IPS-NIHi7 (cell line): ENCODE data around the gene KLF6.

Experiments used
- DNase-seq: peaks from one replicate; pipeline ENCODE4 v3.0.0; 2012; ENCODE audit warnings: mixed read lengths; ENCODE audit errors: extremely low spot score

KLF6 gene

DNA sequence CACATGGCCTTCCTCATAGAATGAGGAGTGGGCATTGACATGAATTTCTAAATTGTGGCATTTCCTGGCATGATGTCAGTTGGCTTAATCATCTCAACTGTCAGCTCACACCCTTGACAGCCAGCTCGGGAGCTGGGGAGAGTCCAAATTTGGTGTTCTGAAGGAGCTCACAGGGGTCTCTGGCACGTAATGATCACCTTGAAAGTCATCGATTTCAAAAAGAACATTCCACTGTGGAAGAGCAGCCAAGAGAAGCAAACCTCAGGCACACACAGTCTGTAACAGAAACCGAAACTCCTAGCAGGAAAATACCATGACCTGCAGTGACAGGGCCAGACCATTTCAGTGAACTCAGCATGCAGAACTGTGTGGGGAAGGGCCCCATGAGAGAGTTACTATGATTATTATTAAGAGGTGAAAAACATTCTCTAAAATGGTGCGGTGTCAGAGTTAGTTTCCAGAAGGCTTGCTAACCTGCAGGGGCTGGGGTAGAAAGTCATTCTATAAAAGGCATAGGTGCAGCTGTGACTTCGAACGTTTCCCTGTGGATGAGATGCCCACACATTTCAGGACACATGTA is 26.4 kb upstream of the KLF6 start:
- no peak for DNase-seq

DNA sequence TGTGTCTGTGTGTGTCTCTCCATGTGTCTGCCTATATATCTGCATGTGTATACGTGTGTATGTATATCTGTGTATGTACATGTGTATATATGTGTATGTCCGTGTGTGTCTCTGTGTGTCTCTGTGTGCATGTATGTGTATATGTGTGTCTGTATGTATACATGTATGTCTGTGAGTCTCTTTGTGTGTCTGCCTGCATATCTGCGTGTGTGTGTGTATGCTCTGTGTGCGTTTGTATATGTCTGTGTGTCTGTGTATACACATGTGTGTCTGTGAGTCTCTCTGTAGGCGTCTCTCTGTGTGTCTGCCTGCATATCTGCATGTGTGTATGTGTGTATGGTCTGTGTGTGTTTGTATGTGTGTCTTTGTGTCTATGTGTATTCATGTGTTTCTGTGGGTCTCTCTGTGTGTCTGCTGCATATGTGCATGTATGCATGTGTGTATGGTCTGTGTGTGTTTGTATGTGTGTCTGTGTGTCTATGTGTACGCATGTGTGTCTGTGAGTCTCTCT is 23.7 kb upstream of the KLF6 start:
- no peak for DNase-seq

DNA sequence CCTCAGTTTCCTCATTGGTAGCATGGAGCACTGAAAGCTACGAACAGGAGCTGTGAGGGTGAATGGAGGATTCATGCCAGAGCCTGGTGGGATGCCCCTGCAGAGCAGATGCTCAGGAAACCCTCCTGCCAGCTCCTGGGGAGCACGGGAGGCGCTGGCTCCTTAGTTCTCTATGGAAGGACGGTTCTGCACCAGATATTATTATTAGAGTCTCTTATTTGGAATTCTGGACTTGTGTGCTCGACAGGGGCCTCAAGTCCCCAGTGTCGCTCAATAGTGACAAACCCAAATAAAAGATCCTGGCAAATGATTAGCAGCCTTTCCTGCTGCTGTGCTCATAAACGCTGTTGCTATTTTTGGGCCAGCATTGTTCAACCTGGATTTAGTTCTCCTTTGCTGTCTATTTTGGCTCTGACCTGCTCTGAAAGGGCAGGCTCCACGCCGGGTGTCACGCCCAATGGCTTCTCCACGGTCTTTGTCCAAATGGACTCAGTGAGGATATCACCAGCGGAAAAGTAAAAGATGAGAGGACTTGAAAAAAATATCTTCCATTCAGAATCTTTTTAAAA is 23.0 kb upstream of the KLF6 start:
- no peak for DNase-seq

DNA sequence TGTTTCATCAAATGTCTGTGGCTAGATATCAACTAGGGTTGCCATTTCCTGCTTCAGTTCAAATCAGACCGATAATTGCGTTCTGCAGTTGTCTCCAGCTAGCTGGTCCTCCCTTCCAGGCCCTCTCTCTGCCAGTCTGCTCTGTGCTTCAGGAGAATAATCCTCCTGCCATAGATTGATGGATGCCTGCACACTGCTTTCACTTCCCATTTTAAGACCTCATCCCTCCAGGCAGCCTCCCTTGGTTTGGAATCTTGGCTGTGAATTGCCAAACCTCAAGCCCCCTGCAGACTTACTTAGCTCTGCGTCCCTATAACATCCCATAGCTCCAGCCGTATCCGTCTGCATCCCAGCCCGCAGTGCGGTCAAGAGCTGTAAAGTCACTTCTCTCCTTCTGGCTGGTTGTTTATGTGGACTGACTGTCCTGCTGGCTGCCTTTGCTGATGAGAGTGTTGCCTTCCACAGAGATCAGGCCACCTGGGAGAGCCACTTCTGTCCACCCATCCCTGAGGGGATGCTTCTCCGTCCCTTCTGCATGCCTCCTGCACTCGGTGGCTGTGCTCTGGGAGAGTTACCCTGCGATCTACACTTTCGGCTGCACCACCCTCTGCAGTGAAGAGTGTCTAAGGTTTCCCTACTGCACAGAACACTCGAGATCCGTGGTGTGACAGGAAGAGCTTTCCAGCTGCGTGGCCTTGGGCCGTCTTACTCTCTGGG is 22.4 kb upstream of the KLF6 start:
- no peak for DNase-seq

DNA sequence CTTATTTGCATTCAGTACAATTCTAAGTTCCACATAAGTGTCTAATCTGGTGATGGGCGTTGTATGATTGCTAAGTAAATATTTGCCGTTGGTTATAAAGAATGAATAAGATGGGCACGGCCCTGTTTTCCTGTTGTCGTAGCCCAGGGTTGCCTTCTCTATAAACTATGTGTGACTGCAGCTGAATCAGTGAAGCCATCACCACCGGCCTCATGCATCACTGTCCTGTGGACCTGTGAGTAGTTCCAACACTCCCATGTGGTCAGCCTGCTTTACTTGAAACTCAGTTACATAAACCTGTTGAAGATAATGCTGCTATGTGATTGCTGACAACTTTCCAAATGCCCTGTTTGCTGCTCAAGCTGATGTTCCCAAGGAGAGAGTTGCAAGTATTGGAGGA is 21.6 kb upstream of the KLF6 start:
- no peak for DNase-seq

DNA sequence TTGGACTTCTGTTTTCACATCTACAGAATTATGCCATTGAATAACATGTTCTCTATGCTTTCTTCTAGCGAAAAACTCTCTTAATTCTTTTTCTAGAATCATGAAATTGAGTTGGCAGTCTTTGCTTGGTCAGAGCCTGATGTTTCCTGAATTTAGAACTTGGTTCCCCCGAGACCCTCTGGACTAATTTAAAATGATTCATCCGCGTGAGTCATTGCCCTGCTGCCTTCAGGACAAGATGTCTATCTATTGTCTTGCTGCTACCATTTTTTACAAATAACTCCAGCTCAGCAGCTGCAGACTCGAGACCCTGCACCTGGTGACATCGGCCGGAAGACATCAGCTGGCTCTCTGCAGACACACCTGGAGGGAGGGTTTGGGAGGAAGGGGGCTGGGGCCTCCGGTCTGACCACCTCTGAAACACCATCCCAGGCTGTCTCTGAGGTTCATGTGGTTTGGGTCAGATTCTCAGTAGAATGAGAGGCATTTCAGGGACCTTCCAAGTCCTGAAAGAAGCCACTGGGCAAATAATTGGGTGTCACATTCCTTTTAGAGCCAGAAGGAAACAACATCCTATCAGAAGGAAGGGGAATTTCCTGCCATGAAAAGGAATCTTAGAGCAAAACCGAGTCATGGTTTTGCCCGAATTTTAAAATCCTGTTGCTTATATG is 20.9 kb upstream of the KLF6 start:
- no peak for DNase-seq

DNA sequence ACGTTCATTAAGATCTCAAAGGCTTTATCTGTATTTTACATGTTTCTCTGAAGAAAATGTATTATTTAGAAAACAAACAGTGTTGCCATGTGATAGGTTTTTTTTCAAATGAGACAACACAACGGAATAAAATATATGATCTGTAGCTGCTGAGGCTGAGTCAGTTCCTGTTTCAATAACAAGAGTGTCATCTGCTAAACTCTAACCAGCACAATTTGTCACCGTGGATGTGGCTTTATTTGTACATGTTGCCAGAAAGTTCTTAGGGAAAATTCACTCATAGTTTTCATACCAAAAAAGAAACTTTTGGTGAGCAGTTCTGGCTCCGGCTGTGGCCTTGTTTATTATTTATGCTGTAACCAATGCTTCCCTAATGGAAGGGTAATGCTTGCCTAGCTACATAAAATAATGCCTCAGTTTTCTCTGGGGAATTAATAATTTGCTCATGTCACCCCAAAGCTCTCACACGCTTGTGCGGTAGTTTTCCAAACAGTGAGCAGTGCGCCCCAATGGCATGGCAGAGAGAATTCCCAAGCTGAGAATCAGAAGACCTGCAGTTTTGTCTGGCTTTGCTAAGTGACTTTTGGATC is 20.3 kb upstream of the KLF6 start:
- no peak for DNase-seq

DNA sequence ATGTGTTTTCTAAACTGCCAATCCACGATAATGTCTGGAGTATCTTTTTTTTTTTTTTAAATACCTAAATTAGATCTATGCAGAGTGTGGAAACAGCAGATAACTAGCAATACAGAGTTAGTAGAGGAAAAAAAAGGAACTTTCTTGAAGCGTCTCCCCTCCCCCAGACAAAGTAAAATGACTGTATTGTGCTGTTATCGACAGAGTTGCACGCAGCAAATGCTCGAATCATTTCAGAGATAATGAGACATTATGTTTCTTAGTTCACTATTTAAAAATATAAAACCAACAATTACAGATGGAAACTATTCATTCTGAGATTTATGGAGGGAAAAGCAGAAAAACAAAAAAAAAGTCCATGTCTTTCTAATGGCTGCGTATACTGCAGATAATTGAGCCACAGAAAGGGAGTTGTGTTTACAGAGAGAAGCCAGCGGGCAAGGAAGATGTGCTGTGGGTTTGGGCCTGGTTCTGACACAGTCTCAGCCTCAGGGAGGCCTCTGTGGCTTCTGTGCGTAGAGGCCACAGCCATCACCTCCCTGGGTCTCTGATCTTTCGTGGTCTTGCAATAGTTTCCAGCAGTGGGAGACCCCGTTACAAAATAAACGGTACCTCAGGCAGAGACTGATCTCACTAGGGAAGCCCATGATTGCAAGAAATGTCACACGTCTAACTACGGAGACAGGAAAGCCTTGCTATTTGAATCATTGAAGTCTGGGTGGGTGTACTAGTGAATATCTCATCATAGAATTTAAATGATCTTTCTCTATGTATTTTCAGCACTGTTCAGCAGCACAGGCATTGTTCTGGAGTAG is 19.1 kb upstream of the KLF6 start:
- no peak for DNase-seq

DNA sequence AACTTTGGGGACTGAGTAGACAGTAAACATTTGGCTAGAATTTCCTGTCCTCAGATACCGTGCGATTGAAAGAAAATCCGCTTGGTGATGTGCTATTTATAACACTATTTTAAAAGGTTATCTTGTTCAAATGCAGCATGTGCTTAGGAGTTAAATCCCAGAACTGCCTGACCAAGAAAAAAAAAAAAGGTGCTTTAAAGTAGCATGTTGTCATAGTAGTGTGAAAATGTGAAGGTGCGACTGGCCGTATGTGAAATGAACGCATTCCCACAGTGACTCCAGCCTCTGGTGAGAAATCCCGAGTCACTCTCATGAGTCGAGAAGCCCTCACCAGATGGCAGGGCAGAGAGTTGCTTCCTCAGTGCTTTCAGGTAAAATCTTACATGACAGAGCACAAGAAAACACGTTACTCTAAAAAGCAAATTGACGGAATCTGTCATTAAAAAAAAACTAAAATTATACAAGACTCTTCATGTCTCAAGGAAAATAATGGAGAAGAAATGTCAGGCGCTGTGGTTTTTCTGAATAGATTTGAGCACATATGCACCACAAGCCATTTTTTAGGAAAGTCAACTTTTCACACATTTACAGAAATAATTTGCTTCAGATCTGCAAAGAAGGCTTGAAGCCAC is 18.4 kb upstream of the KLF6 start:
- no peak for DNase-seq

DNA sequence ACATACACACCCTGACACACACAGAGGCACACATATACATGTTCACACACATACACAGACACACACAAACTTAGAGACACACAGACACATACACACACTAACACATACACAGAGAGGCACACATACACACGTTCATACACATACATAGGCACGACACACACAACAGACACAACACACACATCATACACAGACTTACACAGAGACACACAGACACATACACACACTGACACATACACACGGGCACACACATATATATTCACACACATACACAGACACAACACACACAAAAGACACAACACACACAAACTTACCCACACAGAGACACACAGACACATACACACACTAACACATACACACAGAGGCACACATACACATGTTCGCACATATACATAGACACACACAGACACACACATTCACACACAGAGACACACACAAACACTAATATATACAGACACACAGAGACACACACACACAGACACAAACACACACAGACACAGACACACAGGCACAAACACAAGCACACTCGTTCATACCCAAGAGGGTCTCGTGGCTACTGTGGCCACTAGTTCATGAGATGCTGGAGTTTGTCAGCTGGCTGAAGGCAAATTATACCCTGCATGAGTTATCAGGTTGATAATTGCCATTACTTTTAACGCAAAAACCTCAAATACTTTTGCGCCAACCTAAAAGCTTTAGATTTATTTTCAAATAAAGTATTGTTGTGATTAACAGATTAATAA is 17.7 kb upstream of the KLF6 start:
- no peak for DNase-seq

DNA sequence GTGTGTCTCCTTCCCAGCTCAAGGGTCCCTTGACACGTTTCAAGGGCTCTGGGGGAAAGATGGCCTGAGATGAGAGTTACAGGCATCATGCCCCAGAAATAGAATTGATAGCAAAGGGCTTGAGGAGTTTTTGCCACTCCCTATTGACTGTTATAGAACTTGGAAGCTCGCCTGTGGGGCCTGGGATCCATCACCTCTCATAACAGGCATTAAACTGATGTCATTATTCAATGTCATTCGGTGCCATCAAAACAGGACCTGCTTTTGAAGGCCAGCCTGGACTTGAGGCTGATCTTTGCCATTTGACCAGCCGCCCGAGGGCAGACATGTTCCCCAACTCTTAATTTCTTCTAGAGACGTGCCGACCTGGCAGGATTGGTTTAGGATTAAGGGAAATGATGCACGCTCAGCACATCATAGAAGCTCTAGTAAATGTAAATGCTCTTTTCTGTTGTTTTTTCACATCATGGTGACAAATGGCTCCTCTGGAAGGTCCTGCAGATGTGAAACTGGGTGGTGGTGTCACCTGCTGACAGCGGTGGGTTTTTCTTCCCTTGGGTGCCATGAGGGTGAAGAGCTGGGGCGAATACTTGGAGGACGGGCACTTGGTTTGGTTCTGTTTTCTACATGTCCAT is 16.7 kb upstream of the KLF6 start:
- no peak for DNase-seq

DNA sequence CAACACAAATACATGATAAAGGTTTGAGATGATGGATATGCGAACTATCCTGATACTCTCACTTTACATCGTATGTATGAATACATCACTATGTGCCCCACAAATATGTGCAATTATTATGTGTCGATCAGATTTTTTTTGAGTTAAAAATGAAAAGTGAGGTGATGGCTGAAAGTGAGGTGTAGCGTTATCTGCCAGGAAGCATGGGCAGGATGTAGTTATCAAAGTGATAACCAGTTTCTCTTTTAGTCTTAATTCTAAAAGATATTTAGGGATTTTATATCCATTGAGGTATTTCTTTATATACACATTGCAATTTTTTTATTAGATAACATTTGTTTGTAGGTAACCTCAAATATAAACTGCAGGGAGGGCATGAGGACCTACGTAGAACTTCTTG is 15.6 kb upstream of the KLF6 start:
- DNase-seq, result no peak

DNA sequence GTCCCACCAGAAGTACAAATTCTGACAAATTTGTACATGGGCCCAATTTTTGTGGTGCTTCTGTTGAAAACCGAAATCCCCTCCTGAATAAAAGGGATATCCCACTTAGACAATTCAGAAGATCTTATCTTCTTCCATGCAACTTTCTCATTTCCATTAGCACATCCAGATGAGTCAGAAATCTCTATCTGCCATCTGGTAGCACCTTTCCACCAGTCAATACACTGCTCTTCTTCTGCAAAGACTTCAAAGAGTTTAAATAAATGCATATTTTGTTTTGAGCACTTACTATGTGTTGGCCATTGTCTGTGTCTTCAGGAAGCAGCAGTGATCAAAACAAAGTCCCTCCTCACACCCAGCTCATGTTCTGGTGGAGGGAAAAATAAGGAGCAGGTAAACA is 12.7 kb upstream of the KLF6 start:
- no peak for DNase-seq

DNA sequence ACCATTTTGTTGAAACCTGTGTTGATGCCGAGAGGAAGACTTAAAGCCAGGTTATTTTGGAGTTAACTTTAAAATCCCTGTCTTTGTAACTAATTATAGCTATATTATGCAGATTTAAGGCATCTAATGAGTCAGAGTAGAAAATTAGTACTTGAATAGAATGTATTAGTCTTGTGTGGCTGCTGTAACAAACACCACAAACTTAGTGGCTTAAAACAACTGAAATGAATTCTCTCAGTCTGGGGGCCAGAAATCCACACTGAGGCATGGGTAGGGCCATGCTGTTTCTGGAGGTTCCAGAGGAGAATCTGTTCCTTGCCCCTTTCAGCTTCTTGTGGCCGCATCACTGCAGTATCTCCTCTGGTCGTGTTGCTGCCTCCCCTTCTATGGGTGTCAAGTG is 8.5 kb upstream of the KLF6 start:
- DNase-seq, result no peak

DNA sequence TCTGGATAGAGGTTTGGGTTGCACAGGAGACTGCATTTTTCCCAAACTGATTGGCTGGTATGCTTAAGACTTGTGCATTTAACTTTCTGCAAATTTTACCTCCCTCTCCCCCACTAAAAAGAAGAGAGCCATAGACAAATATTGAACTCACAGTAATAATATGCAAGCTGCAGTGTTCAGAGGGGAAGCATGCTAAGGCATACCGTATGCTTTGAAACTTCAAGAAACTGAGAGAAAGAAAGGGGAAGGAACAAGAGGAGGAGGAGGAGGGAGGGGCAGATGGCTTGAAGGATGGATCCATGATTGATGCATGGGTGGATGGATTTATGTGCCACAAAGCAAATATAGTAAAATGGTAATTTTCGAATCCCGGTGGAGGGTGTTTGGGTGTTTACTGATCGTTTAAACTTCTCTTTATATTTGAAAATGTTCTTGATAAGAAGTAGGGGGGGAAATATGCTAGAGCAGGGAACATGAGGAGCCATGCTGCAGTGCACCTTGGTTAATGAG is 7.8 kb upstream of the KLF6 start:
- no peak for DNase-seq

DNA sequence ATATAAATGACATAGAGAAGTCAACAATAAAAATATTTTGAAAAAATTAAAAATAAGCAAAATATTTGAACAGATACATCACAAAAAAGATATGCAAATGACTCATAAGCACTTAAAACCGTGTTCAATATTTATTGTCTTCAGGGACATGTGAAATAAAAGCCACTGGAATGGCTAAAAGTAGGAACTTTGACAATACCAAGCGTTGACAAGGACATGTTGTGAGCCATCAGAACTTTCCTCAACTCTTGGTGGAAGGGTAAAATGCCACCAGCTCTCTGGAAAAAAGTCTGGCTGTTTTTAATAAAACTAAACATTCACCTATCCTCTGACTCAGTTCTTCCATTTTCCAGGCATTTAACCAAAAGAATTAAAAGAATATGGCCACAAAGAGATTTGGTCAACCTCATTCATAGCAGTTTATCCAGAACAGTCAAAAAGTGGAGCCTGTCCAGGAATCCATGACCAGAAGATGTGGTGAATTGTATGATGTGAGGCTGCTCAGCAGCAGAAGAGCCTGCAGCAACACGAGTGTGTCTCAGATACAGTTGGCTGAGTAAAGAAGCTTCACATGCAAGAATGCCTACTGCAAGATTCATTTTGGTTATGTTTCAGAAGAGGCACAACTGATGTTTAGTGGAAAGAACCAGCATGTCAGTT is 7.1 kb upstream of the KLF6 start:
- no peak for DNase-seq

DNA sequence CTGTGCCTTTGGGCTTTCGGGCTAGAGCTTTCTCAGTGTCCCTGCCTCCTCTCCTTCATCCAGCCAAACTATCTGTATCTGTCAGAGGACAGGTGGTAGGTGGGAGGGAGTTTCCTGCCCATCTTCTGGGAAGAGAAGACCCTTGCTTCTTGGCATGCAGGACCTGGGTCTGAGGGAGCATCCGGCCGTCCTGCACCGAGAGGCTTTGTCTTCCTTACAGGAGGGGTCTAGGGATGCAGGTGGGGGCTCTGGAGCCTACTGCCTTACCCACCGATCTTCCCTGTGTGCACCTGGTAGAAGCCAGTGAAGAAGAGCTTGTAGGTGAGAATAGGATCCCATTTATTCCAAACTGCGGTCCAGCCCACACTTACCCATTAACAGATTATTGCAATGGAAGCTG is 5.8 kb upstream of the KLF6 start:
- DNase-seq, result no peak

DNA sequence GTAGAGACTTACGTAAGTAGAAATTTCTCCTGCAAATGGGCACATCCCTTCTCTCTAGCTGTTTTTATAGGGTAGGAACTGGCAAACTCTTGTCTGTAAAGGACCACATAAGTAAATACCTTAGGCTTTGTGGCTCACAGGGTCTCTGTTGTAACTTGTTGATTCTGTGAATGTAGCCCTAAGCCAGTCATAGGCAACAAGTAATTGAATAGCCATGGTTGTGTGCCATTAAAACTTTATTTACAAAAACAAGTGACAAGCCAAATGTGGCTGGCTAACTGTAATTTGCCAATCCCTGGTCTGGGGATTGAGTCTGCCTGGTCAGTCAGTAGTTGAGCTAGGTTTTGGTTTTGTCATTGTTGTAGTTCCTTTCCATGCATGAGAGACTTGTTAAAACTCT is 5.3 kb upstream of the KLF6 start:
- no peak for DNase-seq

DNA sequence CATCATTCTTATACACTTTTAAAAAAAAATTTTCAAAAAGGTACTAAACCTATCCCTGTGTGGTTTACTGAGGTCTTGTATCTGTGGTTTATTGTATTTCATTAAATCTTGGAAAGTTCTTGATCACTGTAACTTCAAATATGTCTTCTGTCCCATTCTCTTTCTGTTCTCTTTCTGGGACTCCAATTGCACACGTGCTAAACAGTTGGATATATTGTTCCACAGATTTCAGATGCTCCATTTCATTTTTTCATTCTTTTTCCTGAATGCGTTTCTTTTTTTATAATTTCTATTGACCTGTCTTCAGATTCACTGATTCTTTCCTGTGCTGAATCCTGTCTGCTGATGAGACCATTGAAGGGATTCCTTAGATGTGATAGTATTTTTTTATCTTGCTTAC is 4.6 kb upstream of the KLF6 start:
- no peak for DNase-seq
